ENCODE data around the gene SALL4.

SALL4 gene

DNA sequence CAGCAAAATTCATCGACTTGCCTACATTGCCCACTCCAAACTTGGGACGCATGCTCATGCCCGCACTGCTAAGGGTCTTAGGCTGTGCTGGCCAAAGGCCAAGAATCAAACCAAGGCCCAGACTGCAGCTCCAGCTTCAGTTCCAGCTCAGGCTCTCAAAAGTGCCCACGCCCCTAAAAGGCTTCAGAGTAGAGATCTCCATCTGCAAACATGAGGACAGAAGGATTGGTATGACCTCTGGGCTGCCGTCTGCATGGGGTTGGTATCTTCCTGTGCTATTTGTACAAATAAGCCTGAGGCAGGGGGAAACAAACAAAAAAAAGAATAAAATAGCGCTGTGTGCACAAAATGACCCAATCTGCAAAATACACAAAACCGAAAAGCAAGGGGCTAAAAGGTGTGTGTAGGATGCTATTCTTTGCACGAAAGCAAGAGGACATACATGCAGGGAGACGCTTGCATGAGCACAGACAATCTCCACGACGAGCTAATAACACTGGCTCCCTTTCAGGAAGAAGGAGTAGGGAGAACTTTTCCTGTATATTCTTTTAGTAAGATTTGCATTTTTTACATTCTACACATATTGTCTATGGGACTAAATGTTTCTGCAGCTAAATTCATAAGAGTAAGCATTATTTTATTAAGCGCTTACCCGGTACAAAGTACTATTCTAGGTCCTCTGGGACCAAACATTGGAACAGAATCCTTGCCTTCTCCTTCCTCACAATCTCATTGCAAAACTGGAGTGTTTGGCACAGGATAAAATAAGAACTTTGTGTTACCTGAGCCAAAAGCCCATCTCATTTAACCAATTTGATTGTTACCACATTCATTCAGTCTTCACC lies 67.2 kb downstream of the SALL4 start:
- no peak for DNase-seq

- DNase-seq, result no peak
Measured at GRCh38 chr20:51733070-51733469, 69.3 kb downstream of the SALL4 start.

Data from activated naive CD4-positive, alpha-beta T cell (primary cell).